GM23248 (cell line): ENCODE measurements around the gene GAL3ST3. TPM values are rescaled to one million over a fixed set of nuclear protein-coding genes. Genes with fewer than 3 reads are reported as not detected.
"Not testable (repeated sequence)": the region's sequence is repeated elsewhere in the genome, so short reads cannot be mapped to it uniquely, and the experiment has no call there.

Source experiments
- DNase-seq: peaks from one replicate; pipeline ENCODE4 v3.0.0-alpha.2; 2015
- H2AFZ ChIP-seq: fragments of 200-600 bp; sonication (generic); 2 replicates; pipeline ENCODE4 v1.6.1; 2016; ENCODE audit warnings: antibody characterized with exemption
- H3F3A ChIP-seq: fragments of 200-600 bp; sonication (generic); 2 replicates; pipeline ENCODE4 v1.6.1; 2016; ENCODE audit warnings: mild to moderate bottlenecking, antibody characterized with exemption, mixed run types; ENCODE audit not compliant: insufficient read depth
- H3K27ac ChIP-seq: fragments of 200-600 bp; sonication (generic); 2 replicates; pipeline ENCODE4 v1.5.1; 2016; ENCODE audit warnings: mild to moderate bottlenecking
- H3K27me3 ChIP-seq: fragments of 200-600 bp; sonication (generic); replicated peaks from 2 replicates; pipeline ENCODE4 v1.6.1; 2016; ENCODE audit warnings: mild to moderate bottlenecking; ENCODE audit not compliant: insufficient read depth
- H3K36me3 ChIP-seq: fragments of 200-600 bp; sonication (generic); 2 replicates; pipeline ENCODE4 v1.6.1; 2016; ENCODE audit warnings: low read depth, mild to moderate bottlenecking
- H3K4me1 ChIP-seq: fragments of 200-600 bp; sonication (generic); 2 replicates; pipeline ENCODE4 v1.6.1; 2016; ENCODE audit warnings: mild to moderate bottlenecking; ENCODE audit not compliant: insufficient read depth
- H3K4me2 ChIP-seq: fragments of 200-600 bp; sonication (generic); one replicate; pipeline ENCODE4 v1.6.1; 2016; ENCODE audit warnings: mild to moderate bottlenecking; ENCODE audit not compliant: unreplicated experiment
- H3K4me3 ChIP-seq: fragments of 200-600 bp; sonication (generic); 2 replicates; pipeline ENCODE4 v1.5.1; 2016; ENCODE audit warnings: mild to moderate bottlenecking
- H3K79me2 ChIP-seq: fragments of 200-600 bp; sonication (generic); 2 replicates; pipeline ENCODE4 v1.6.1; 2016; ENCODE audit warnings: mild to moderate bottlenecking; ENCODE audit not compliant: insufficient read depth
- H3K9ac ChIP-seq: fragments of 200-600 bp; sonication (generic); 2 replicates; pipeline ENCODE4 v1.6.1; 2016; ENCODE audit warnings: mild to moderate bottlenecking
- H3K9me2 ChIP-seq: fragments of 200-600 bp; sonication (generic); 2 replicates; pipeline ENCODE4 v1.6.1; 2016; ENCODE audit warnings: mixed run types, mild to moderate bottlenecking, moderate library complexity; ENCODE audit not compliant: insufficient read depth
- H3K9me3 ChIP-seq: fragments of 200-600 bp; sonication (generic); one replicate; pipeline ENCODE4 v1.6.1; 2017; ENCODE audit warnings: low read depth
- H4K20me1 ChIP-seq: fragments of 200-600 bp; sonication (generic); 2 replicates; pipeline ENCODE4 v1.6.0; 2016; ENCODE audit not compliant: insufficient read depth
- EZH2 ChIP-seq: fragments of 200-600 bp; sonication (generic); IDR thresholded peaks from 2 replicates; pipeline ENCODE4 v1.6.1; 2018; ENCODE audit warnings: antibody characterized with exemption, mild to moderate bottlenecking; ENCODE audit not compliant: insufficient read depth, poor library complexity, severe bottlenecking
- EZH2phosphoT487 ChIP-seq: fragments of 200-600 bp; sonication (generic); IDR thresholded peaks from 2 replicates; pipeline ENCODE4 v1.6.1; 2018; ENCODE audit warnings: antibody characterized with exemption, moderate library complexity, mild to moderate bottlenecking, low read depth; ENCODE audit not compliant: insufficient read depth
- WGBS, 2 experiments: methylation state at CpG; one replicate each; pipeline ENCODE4 v1.1.6; 2015 to 2017; ENCODE audit warnings: low lambda C conversion rate in 2 of 2, low coverage in 1 of 2; ENCODE audit errors: missing lambda C conversion rate in 2 of 2; 5-methylcytosine and 5-hydroxymethylcytosine counted together
- in situ Hi-C: fragments of 300-500 bp; cut with MboI; formaldehyde crosslinking; loops from 2 replicates; pipeline ENCODE4 v1.15.0; 2020
- polyA plus RNA-seq: library from polyadenylated mRNA; unstranded; fragments of >200 nt; fragmentation: Nextera tagmentation; extraction: Ambion mirVana; gene quantifications from 2 replicates; pipeline ENCODE4 v1.2.1, GENCODE V29; 2016
- total RNA-seq: library from RNA; depleted of rRNA; stranded (reverse); fragments of >200 nt; shearing (Covaris generic); gene quantifications from 2 replicates; pipeline ENCODE4 v1.2.3, GENCODE V29; 2014; rRNA removed

Gene GAL3ST3
- total RNA-seq (not detected in 2 replicates), polyA plus RNA-seq (not detected in 2 replicates)

- Histone ChIP-seq H3K4me2 (no peak within 1 kb of the TSS), H3K4me3 (no peak within 1 kb of the TSS), H3K9me2 (no peaks in the 10 kb centered on the region), H3F3A (peaks cover 10% of the 10 kb centered on the region; the same call in 1 of the 2 replicates), H3K36me3 (no peaks in the 10 kb centered on the region), H3K4me1 (peaks cover 13% of the 10 kb centered on the region), H3K79me2 (peaks cover 16% of the 10 kb centered on the region), H2AFZ (no peak within 1 kb of the TSS), H3K27ac (no peak within 1 kb of the TSS), H3K9ac (no peak within 1 kb of the TSS), H4K20me1 (no peaks in the 10 kb centered on the region), H3K27me3 (no peaks in the 10 kb centered on the region), H3K9me3 (no peaks in the 10 kb centered on the region)
- no peak for DNase-seq
- in situ Hi-C loops, result no loop called here
- TF ChIP-seq EZH2phosphoT487 (no peak), EZH2 (no peak)
- WGBS, 2 experiments, result 8% methylated on average over 38 of the region's 39 CpGs; no CpG with 5 or more reads in 1 of the 2 experiments
Observed at GRCh38 chr11:66048547-66049323, at the start of gene GAL3ST3. Gene GAL3ST3 (minus strand): TSS chr11:66049161. CDS start chr11:66045415, 3,746 bp downstream.

- H3K4me1 ChIP-seq, H3F3A ChIP-seq, H3K4me3 ChIP-seq, DNase-seq, H2AFZ ChIP-seq, H3K36me3 ChIP-seq, H3K9me2 ChIP-seq, in situ Hi-C loops, H3K9ac ChIP-seq, H3K27me3 ChIP-seq, H3K9me3 ChIP-seq, H3K27ac ChIP-seq, H3K4me2 ChIP-seq: not testable (repeated sequence)
- H3K79me2 ChIP-seq, result peaks cover 71% of the 10 kb centered on the region
- peaks cover 16% of the 10 kb centered on the region for H4K20me1 ChIP-seq
- 93 to 100% methylated on average over 2 of the region's 2 CpGs for WGBS, 2 experiments
Observed at GRCh38 chr11:66092125-66092524, 43.2 kb upstream of the GAL3ST3 start.

- no peak for DNase-seq
- no peak overlapping the region for H3K4me2 ChIP-seq
- no peak overlapping the region for H2AFZ ChIP-seq
- TF ChIP-seq EZH2phosphoT487, result no peak
- TF ChIP-seq EZH2, result no peak
- peaks cover 20% of the 10 kb centered on the region for H4K20me1 ChIP-seq
- peaks cover 71% of the 10 kb centered on the region for H3K79me2 ChIP-seq
- H3F3A ChIP-seq, result peaks cover 5% of the 10 kb centered on the region; the same call in 1 of the 2 replicates
- no peaks in the 10 kb centered on the region for H3K9me2 ChIP-seq
- WGBS, 2 experiments, result 99 to 100% methylated on average over 4 of the region's 4 CpGs
- in situ Hi-C loops, result no loop called here
- H3K9ac ChIP-seq, result no peak overlapping the region
- H3K4me3 ChIP-seq, result no peak overlapping the region
- peaks cover 5% of the 10 kb centered on the region for H3K4me1 ChIP-seq
- H3K27ac ChIP-seq, result no peak overlapping the region
- no peaks in the 10 kb centered on the region for H3K27me3 ChIP-seq
- H3K36me3 ChIP-seq, result no peaks in the 10 kb centered on the region
- H3K9me3 ChIP-seq, result no peaks in the 10 kb centered on the region
Observed at GRCh38 chr11:66090288-66090687, 41.3 kb upstream of the GAL3ST3 start.

- Histone ChIP-seq H3K9me3 (no peaks in the 10 kb centered on the region), H3K9ac (no peak overlapping the region), H3K36me3 (no peaks in the 10 kb centered on the region), H3K4me3 (no peak overlapping the region), H4K20me1 (peaks cover 25% of the 10 kb centered on the region), H3K27ac (no peak overlapping the region), H3K9me2 (no peaks in the 10 kb centered on the region), H2AFZ (no peak overlapping the region), H3F3A (peaks cover 10% of the 10 kb centered on the region; the same call in 1 of the 2 replicates), H3K79me2 (peaks cover 82% of the 10 kb centered on the region), H3K4me1 (peaks cover 17% of the 10 kb centered on the region), H3K4me2 (no peak overlapping the region), H3K27me3 (no peaks in the 10 kb centered on the region)
- in situ Hi-C loops, result no loop called here
- WGBS, 2 experiments, result 93 to 95% methylated on average over 3 of the region's 3 CpGs
- TF ChIP-seq EZH2phosphoT487 (no peak), EZH2 (no peak)
- no peak for DNase-seq
Observed at GRCh38 chr11:66089067-66089466, 40.1 kb upstream of the GAL3ST3 start.
